Measurements from ENCODE around the gene VPS29.
"Not testable (repeated sequence)": the region's sequence is repeated elsewhere in the genome, so short reads cannot be mapped to it uniquely, and the experiment has no call there.

The VPS29 gene

GRCh38 chr12:110536834-110537604 is 35.1 kb upstream of the VPS29 start:
- no peak for TF ChIP-seq POLR2A (IDR thresholded peaks at IDR 0.05; ENCODE audit: low read depth, low read length)
- DNase-seq (ENCODE audit: insufficient read length, low spot score), result no peak
- no peak for FAIRE-seq

DNA sequence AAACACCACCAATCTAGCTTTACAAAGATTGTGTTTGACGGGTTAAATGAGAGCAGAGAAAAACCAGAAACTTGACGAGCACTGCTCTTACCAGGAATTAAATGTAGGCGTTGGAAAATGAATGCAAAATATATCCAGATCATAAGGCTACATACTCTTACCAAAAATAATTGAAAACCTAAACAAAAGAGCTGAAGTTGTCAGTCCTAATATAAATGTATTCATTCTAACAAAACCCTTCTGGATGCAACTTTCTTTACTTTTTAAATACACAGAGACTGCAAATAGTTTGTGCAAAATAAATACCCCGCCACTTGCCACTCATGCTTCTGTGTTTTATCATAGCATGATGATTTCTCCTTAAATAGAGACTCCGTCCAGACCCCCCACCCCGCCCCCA is 32.9 kb upstream of the VPS29 start:
- FAIRE-seq, result no peak
- no peak for TF ChIP-seq POLR2A (IDR thresholded peaks at IDR 0.05; ENCODE audit: low read depth, low read length)
- DNase-seq (ENCODE audit: insufficient read length, low spot score), result no peak

DNA sequence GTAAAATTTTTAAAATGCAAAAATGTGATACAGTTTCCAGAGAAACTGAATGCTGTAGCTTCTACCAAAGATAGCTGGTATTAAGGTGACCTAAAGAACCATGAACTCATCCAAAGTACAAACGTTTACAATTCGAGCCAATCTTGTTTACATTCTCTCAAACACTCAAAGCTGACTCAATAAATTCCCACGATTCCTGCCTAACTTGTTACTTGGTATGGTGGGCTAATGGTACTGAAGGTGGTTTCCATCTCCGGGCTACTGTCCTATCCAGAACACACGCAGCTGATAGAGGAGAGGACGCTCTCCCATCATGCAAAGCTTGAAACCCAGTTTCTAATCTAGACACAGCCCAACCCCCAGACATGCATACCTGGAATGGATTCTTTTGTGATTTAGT is 31.7 kb upstream of the VPS29 start:
- FAIRE-seq (no peak), DNase-seq (ENCODE audit: insufficient read length, low spot score) (no peak)
- no peak for TF ChIP-seq POLR2A (IDR thresholded peaks at IDR 0.05; ENCODE audit: low read depth, low read length)

DNA sequence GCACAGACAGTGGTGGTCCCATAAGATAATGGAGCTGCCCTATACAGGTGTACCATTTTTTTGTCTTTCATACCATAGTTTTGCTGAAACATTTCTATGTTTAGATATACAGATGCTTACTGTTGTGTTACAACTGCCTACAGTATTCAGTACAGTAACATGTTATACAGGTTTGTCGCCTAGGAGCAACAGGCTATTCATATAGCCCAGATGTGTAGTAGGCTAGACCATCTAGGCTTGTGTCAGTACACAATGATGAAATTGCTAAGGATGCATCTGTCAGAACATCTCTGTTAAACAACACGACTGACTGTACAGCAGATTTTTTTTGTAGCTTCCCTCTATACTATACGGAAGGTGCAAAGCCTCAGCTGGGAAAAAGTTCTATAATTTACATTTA is 30.7 kb upstream of the VPS29 start:
- TF ChIP-seq POLR2A (IDR thresholded peaks at IDR 0.05; ENCODE audit: low read depth, low read length), result no peak
- peak; percentile 62 for FAIRE-seq

DNA sequence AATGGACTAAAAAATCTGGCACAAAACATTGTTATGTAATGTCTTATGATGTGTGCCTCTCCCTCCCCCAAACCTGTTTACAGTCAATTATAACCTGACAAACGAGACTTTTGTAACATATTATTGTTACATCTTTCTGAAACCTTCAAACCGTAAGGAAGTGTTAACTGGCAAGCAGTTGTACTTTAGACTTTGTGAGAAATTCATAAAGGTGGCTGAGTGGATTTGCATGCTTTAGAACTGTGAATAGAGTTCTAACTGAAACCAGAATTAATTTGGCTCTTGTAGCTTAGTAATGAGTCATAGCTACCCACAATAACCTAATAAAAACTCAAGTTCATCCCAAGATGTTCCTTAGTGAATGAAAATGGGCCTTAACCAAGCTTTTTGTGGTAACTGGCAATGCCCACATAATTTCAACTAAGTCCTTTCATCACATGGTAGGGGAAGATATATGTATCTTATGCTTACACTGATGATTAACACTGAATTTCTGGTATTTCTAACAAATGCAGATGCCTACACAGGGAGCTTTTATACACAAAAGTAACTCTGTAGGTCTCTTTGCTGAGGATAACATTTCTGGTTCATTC is 29.9 kb upstream of the VPS29 start:
- FAIRE-seq (peak; percentile 27), DNase-seq (ENCODE audit: insufficient read length, low spot score) (no peak)
- no peak for TF ChIP-seq POLR2A (IDR thresholded peaks at IDR 0.05; ENCODE audit: low read depth, low read length)

More for the DNA sequence above, 30.7 kb upstream of the VPS29 start:
- DNase-seq (ENCODE audit: insufficient read length, low spot score), result no peak

DNA sequence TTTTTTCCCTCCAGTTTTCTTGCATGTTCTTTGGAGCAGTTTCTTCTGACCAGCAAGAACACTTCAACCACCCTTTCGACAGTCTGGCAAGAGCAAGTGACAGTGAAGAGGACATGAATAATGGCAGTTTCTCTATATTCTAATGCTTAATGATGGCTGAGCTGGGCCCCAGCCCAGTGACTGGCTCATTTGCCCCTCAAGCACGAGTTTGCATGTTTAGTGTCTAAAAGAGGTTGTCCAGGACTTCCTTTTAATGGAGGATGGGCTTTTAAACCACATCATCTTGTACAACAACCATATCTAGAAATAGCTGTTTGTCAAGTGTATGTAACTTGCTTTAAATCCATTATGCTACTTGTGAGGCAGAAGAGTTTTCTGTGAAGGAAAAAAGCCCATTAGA is 28.6 kb upstream of the VPS29 start:
- TF ChIP-seq POLR2A (IDR thresholded peaks at IDR 0.05; ENCODE audit: low read depth, low read length), result no peak
- FAIRE-seq (no peak), DNase-seq (ENCODE audit: insufficient read length, low spot score) (no peak)

DNA sequence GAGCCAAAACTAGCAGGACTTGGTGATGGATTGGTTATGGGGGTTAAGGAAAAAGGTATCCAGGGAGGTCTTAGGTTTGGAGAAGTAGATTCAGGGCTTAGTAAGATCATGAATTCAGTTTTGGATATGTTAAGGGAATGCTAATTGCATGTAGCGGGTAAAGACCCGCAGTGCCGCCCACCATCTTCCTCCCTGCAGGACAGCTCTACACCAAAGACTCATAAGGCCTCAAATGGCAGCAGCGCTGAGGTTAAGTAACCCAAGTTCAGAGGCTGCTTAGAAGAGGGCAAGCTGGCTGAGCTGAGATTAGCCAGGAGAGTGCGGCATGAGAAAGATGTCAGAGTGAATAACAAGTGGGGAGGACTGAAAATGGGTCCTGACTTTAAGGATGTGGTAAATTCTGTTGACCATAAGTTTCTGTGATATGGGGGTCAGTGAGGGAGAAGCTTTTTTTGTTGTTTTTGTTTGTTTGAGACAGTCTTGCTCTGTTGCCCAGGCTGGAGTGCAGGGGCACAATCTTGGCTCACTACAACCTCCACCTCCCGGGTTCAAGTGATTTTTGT is 26.4 kb upstream of the VPS29 start:
- FAIRE-seq, result no peak
- DNase-seq (ENCODE audit: insufficient read length, low spot score), result no peak
- no peak for TF ChIP-seq POLR2A (IDR thresholded peaks at IDR 0.05; ENCODE audit: low read depth, low read length)

DNA sequence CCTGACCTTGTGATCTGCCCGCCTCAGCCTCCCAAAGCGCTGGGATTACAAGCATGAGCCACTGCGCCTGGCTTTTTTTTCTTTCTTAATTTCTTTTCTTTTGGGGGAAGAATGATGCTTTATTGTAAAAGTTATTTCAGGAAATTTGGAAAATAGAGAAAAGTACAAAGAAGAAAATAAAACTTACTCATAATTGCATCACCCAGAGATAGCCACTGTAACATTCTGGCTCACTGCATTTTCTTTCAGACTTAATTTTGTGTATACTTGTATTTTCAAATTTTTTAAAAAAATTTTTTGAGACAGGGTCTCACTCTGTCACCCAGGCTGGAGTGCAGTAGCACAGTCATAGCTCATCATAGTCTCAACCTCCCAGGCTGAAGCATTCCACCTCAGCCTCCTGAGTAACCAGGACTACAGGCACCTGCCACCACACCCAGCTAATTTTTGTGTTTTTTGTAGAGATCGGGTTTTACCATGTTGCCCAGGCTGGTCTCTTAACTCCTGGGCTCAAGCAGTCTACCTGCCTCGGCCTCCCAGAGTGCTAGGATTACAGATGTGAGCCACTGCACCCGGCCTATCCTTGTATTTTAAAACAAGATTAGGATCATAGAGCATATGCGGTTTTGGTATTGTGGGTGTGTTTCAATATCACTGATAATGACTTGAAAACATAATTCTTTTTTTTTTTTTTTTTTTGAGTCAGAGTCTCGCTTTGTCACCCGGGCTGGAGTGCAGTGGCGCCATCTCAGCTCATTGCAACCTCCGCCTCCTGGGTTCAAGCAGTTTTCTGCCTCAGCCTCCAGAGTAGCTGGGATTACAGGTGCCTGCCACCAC is 19.2 kb upstream of the VPS29 start:
- FAIRE-seq; DNase-seq (ENCODE audit: insufficient read length, low spot score): not testable (repeated sequence)

- not testable (repeated sequence) for FAIRE-seq; DNase-seq (ENCODE audit: insufficient read length, low spot score)
Observed at GRCh38 chr12:110518014-110518413, 16.1 kb upstream of the VPS29 start.

DNA sequence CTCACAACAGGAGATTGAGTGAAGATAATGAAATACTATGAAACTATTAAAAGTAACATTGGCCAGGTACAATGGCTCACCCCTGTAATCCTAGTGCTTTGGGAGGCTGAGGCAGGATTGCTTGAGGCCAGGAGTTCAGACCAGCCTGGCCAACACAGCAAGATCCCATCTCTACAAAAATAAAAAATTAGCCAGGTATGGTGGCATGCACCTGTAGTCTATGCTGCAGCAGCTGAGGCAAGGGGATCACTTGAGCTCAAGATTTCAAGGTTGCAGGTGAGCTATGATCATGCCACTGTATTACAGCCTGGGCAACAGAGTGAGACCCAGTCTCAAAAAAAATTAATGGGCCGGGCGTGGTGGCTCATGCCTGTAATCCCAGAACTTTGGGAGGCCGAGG is 15.1 kb upstream of the VPS29 start:
- no peak for DNase-seq (ENCODE audit: insufficient read length, low spot score)
- FAIRE-seq, result no peak

DNA sequence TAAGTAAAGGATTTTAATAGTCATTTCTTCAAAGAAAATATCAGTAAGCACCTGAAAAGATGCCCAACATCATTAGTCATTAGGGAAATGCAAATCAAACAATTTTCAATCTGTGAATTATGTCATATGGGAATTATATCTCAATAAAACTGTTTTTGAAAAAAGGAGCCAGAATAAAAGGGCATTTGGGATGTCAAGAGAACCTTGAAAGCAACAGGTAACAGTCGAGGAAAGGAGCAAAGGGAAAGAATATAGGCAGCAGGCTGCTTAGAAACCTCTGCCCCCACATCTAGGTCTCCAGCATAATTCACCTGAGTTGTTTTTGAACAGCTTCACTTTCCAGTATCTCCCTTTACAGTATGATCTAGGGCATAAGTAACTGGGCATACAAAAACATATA is 12.5 kb upstream of the VPS29 start:
- FAIRE-seq (no peak), DNase-seq (ENCODE audit: insufficient read length, low spot score) (no peak)
- no peak for TF ChIP-seq POLR2A (IDR thresholded peaks at IDR 0.05; ENCODE audit: low read depth, low read length)

More for the DNA sequence above, 15.1 kb upstream of the VPS29 start:
- TF ChIP-seq POLR2A (IDR thresholded peaks at IDR 0.05; ENCODE audit: low read depth, low read length), result no peak

DNA sequence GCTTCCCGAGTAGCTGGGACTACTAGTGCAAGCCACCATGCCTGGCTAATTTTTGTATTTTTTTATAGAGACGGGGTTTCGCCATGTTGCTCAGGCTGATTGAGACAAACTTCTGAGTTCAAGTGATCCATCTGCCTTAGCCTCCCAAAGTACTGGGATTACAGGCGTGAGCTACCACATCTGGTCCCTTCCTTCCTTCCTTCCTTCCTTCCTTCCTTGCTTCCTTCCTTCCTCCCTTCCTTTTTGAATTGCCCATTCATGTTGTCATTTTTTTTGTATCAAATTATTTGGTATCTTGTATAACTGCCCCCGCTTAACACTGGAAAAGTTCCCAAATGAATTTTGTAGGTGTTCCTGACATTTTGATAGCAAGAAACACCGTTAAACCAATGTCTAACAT is 11.9 kb upstream of the VPS29 start:
- FAIRE-seq, result no peak
- no peak for TF ChIP-seq POLR2A (IDR thresholded peaks at IDR 0.05; ENCODE audit: low read depth, low read length)

GRCh38 chr12:110508071-110508586 is 6.2 kb upstream of the VPS29 start:
- DNase-seq (ENCODE audit: insufficient read length, low spot score) (no peak), FAIRE-seq (no peak)
- TF ChIP-seq POLR2A (IDR thresholded peaks at IDR 0.05; ENCODE audit: low read depth, low read length), result no peak

More for the DNA sequence above, 11.9 kb upstream of the VPS29 start:
- DNase-seq (ENCODE audit: insufficient read length, low spot score), result no peak

- DNase-seq (ENCODE audit: insufficient read length, low spot score) (no peak), FAIRE-seq (no peak)
- no peak for TF ChIP-seq POLR2A (IDR thresholded peaks at IDR 0.05; ENCODE audit: low read depth, low read length)
Observed at GRCh38 chr12:110505332-110505731, 3.4 kb upstream of the VPS29 start.
